HepG2 (cell line): ENCODE measurements around the gene GCC1. TPM values are rescaled to one million over a fixed set of nuclear protein-coding genes. Genes with fewer than 3 reads are reported as not detected.

Experiments
- ATAC-seq: fragments of 200-7000 bp; cut with Tn5 transposase; 3 replicates; pipeline ENCODE4 v1.9.1; 2020; ENCODE audit warnings: mild to moderate bottlenecking, moderate library complexity
- BruUV-seq: library from RNA; stranded (reverse); fragments of 400-500 nt; replicated peaks from 2 replicates; lab custom pipeline; 2021; lab: Mats Ljungman, UMichigan
- CTCF ChIA-PET: fragments of 300-600 bp; formaldehyde crosslinking; extraction: SDS; loops from one replicate; lab custom pipeline; 2021; ENCODE audit warnings: low total read pairs, inconsistent platforms, low intra/inter-chr PET ratio; lab: Yijun Ruan, JAX
- POLR2A ChIA-PET: fragments of 350-600 bp; sonication (Branson Sonifier 250); formaldehyde crosslinking; loops from one replicate; lab custom pipeline; 2020; ENCODE audit warnings: antibody characterized with exemption, inconsistent platforms; lab: Yijun Ruan, JAX
- DNase-seq: peaks from one replicate; pipeline ENCODE4 v3.0.0-alpha.2; 2015; ENCODE audit warnings: low spot score
- FAIRE-seq: peaks from 3 replicates; lab custom pipeline; 2011; peaks lifted over from hg19 to GRCh38; lab: Jason Lieb, UNC
- H2AFZ ChIP-seq: one replicate; pipeline ENCODE4 v1.6.1; 2011; ENCODE audit warnings: low read length, inconsistent platforms
- H3K27ac ChIP-seq: fragments of 300-600 bp; 3 replicates; pipeline ENCODE4 v1.8.0; 2011; ENCODE audit warnings: mixed run types, mild to moderate bottlenecking, mixed read lengths, low read length, inconsistent platforms; ENCODE audit not compliant: insufficient read depth; ENCODE audit errors: extremely low read length
- H3K27me3 ChIP-seq, 2 experiments: fragments of 200-600 bp in 1 of 2; 2 replicates in 1 of 2; 3 replicates in 1 of 2; pipeline versions ENCODE4 v1.6.0 to v1.8.0; 2011; ENCODE audit warnings: low read length in 2 of 2, mild to moderate bottlenecking in 2 of 2, moderate library complexity in 2 of 2, inconsistent platforms in 1 of 2; ENCODE audit not compliant: insufficient read depth in 2 of 2, control insufficient read depth in 1 of 2
- H3K36me3 ChIP-seq, 2 experiments: fragments of 200-600 bp in 1 of 2; replicated peaks in 1 of 2; 2 replicates in 1 of 2; 3 replicates in 1 of 2; pipeline versions ENCODE4 v1.5.1 to v1.8.0; 2011; ENCODE audit warnings: low read length in 2 of 2, inconsistent platforms in 1 of 2; ENCODE audit not compliant: insufficient read depth in 2 of 2, control insufficient read depth in 1 of 2
- H3K4me1 ChIP-seq: 2 replicates; pipeline ENCODE4 v1.5.1; 2012; ENCODE audit warnings: low read length, inconsistent platforms; ENCODE audit not compliant: insufficient read depth
- H3K4me2 ChIP-seq: 2 replicates; pipeline ENCODE4 v1.6.0; 2011; ENCODE audit warnings: low read depth, low read length, inconsistent platforms
- H3K4me3 ChIP-seq, 3 experiments: fragments of 200-600 bp in 1 of 3; sonication (generic), shearing (Covaris generic) in 1 of 3; replicated peaks in 1 of 3; 2 replicates each; pipeline ENCODE4 v1.5.1; 2011 to 2016; ENCODE audit warnings: low read length in 3 of 3, inconsistent platforms in 2 of 3, low read depth in 2 of 3, mild to moderate bottlenecking in 2 of 3, control low read depth in 1 of 3, mixed read lengths in 1 of 3; ENCODE audit not compliant: insufficient read depth in 1 of 3
- H3K79me2 ChIP-seq: one replicate; pipeline ENCODE4 v1.6.1; 2011; ENCODE audit warnings: low read length, inconsistent platforms; ENCODE audit not compliant: insufficient read depth
- H3K9ac ChIP-seq: 2 replicates; pipeline ENCODE4 v1.6.0; 2011; ENCODE audit warnings: mild to moderate bottlenecking, low read depth, low read length, inconsistent platforms; ENCODE audit not compliant: insufficient read depth
- H3K9me3 ChIP-seq: 2 replicates; pipeline ENCODE4 v1.5.1; 2012; ENCODE audit warnings: mild to moderate bottlenecking, low read length
- H4K20me1 ChIP-seq: 2 replicates; pipeline ENCODE4 v1.6.0; 2011; ENCODE audit warnings: inconsistent platforms, mild to moderate bottlenecking, low read length, moderate library complexity; ENCODE audit not compliant: insufficient read depth
- BRCA1 ChIP-seq: sonication (generic); formaldehyde crosslinking; IDR thresholded peaks from 2 replicates; pipeline ENCODE4 v1.4.0; 2020; ENCODE audit warnings: missing genetic modification reagents
- CREM ChIP-seq, 2 experiments: sonication (generic) in 1 of 2; formaldehyde crosslinking in 1 of 2; IDR thresholded peaks; 2 replicates each; pipeline versions ENCODE4 v1.4.0 to v1.6.1; 2016 to 2020; ENCODE audit warnings: antibody characterized with exemption in 1 of 2, mild to moderate bottlenecking in 1 of 2, missing genetic modification reagents in 1 of 2
- DNMT3B ChIP-seq: conservative IDR thresholded peaks from 2 replicates; pipeline ENCODE4 v1.6.1; 2016; ENCODE audit warnings: missing biosample characterization, control low read depth
- HNRNPK ChIP-seq: fragments of 200-400 bp; formaldehyde crosslinking; IDR thresholded peaks from 2 replicates; pipeline ENCODE4 v1.6.1; 2018; ENCODE audit warnings: low read length, low read depth, moderate library complexity, mild to moderate bottlenecking; ENCODE audit not compliant: poor library complexity, severe bottlenecking
- NFATC3 ChIP-seq: sonication (generic); formaldehyde crosslinking; IDR thresholded peaks from 2 replicates; pipeline ENCODE4 v1.5.1; 2020; ENCODE audit warnings: mild to moderate bottlenecking, missing genetic modification reagents
- RBM39 ChIP-seq: fragments of 200-400 bp; formaldehyde crosslinking; IDR thresholded peaks from one replicate; pipeline ENCODE4 v1.6.1; 2018; ENCODE audit warnings: antibody characterized with exemption, mild to moderate bottlenecking, low read depth, low read length; ENCODE audit not compliant: poor library complexity, severe bottlenecking
- TGIF2 ChIP-seq: IDR thresholded peaks from 2 replicates; pipeline ENCODE4 v1.6.1; 2016; ENCODE audit warnings: control low read depth, missing compliant biosample characterization
- ZNF296 ChIP-seq: sonication (generic); formaldehyde crosslinking; conservative IDR thresholded peaks from 2 replicates; pipeline ENCODE4 v1.5.0; 2020; ENCODE audit warnings: mild to moderate bottlenecking, missing genetic modification reagents
- ZNF564 ChIP-seq: sonication (generic); formaldehyde crosslinking; IDR thresholded peaks from 2 replicates; pipeline ENCODE4 v1.8.1; 2023; ENCODE audit warnings: mild to moderate bottlenecking, missing genetic modification reagents
- ZNF570 ChIP-seq: sonication (generic); formaldehyde crosslinking; IDR thresholded peaks from 2 replicates; pipeline ENCODE4 v1.4.0; 2020; ENCODE audit warnings: mild to moderate bottlenecking, missing genetic modification reagents, borderline replicate concordance
- WGBS: methylation state at CpG from one replicate; pipeline ENCODE4 v1.1.6; 2017; ENCODE audit warnings: low lambda C conversion rate; 5-methylcytosine and 5-hydroxymethylcytosine counted together
- in situ Hi-C: cut with HindIII; loops from 2 replicates; pipeline ENCODE4 v1.10.0; 2017; ENCODE audit warnings: low pct_unique_long_range_greater_than_20kb; ENCODE audit not compliant: extremely low pct_ligation_motif_present
- intact Hi-C: fragments of 100-400 bp; cut with micrococcal nuclease; formaldehyde crosslinking; loops from one replicate; pipeline ENCODE4 v1.10.0; 2022; ENCODE audit not compliant: unreplicated experiment
- polyA plus RNA-seq, 8 experiments: library from polyadenylated mRNA; depleted of rRNA in 3 of 8; stranded (reverse) in 7 of 8; unstranded in 1 of 8; fragments of >200 nt; fragmentation: Illumina TruSeq in 4 of 8; extraction: Trizol in 4 of 8; gene quantifications; 2 replicates each; pipeline versions ENCODE4 v1.2.1 to v1.2.3, GENCODE V29; 2011 to 2016; ENCODE audit warnings: low read depth in 4 of 8, missing spikeins in 1 of 8, mixed read lengths in 1 of 8; ENCODE audit not compliant: insufficient read depth in 1 of 8
- total RNA-seq, 5 experiments: library from RNA; depleted of rRNA; stranded (reverse); fragments of >200 nt; fragmentation: Illumina TruSeq; extraction: Trizol; gene quantifications; 2 replicates each; pipeline ENCODE4 v1.2.3, GENCODE V29; 2016; ENCODE audit warnings: low read depth in 1 of 5
- TF ChIP-seq, protein P1 (sequence below): sonication (generic); formaldehyde crosslinking; IDR thresholded peaks from 2 replicates; pipeline ENCODE4 v1.5.0; 2020; ENCODE audit warnings: missing genetic modification reagents
- TF ChIP-seq, protein P2 (sequence below): sonication (generic); formaldehyde crosslinking; IDR thresholded peaks from 2 replicates; pipeline ENCODE4 v1.4.0; 2020; ENCODE audit warnings: missing genetic modification reagents
- TF ChIP-seq, protein P3 (sequence below): sonication (generic); IDR thresholded peaks from 2 replicates; pipeline ENCODE4 v1.6.1; 2016; ENCODE audit warnings: low read depth, borderline replicate concordance

The GCC1 gene
- total and polyA plus RNA-seq, 2 of the 13 experiments (the other 11 are each of a cell fraction or from before 2014, with no cell fraction given): 2.5 to 15.3 TPM

DNA sequence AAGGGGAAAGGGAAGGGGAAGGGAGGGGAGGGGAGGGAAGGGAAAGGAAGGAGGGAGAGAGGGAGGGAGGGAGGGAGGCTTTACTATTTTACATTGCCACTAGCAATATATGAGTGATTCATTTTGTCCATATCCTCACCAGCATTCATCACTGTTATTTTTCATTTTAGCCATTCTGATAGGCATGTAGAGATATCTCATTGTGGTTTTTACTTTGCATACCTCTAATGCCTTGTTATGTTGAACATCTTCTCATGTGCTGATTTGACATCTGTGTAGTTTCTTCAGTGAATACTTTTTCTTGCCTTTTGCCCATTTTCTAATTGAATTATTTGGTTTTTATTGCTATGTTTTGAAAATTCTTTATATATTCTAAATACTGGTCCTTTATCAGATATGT is 52.7 kb downstream of the GCC1 start:
- no TSS peak for BruUV-seq
- POLR2A ChIA-PET: no interaction called here
- no peak for TF ChIP-seq TGIF2 (CRISPR knock-in tag)
- peak; percentile 51 for TF ChIP-seq HNRNPK
- TF ChIP-seq, all 625 proteins: peak for 1
- Histone ChIP-seq H3K27me3 (peaks cover 0 to 11% of the 10 kb centered on the region in 2 experiments; a peak in 1 of 5 replicates), H3K27ac (no peak overlapping the region), H3K4me1 (no peaks in the 10 kb centered on the region), H3K4me2 (no peak overlapping the region), H3K4me3 (no peak overlapping the region), H3K79me2 (no peaks in the 10 kb centered on the region), H3K9me3 (no peaks in the 10 kb centered on the region), H4K20me1 (no peaks in the 10 kb centered on the region), H3K36me3 (no peaks in the 10 kb centered on the region), H3K9ac (no peak overlapping the region), H2AFZ (no peak overlapping the region)
- intact Hi-C loops: no loop called here
- FAIRE-seq (no peak), DNase-seq (no peak), ATAC-seq (no peak)
- in situ Hi-C loops: no loop called here
- CTCF ChIA-PET: no interaction called here

DNA sequence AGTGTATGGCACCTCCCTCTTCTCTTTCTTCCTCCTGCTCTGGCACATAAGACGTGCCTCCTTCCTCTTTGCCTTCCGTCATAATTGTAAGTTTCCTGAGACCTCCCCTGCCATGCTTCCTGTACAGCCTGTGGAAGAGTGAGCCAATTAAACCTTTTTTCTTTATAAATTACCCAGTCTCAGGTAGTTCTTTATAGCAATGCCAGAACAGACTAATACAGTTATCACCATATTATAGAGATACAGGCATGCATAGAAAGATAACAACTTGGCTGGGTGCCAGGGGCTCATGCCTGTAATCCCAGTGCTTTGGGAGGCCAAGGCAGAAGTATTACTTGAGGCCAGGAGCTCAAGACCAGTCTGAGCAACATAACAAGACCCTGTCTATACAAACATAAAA is 53.2 kb downstream of the GCC1 start:
- Histone ChIP-seq H3K4me2 (no peak overlapping the region), H3K9me3 (no peaks in the 10 kb centered on the region), H3K27ac (no peak overlapping the region), H2AFZ (no peak overlapping the region), H3K27me3 (peaks cover 0 to 12% of the 10 kb centered on the region in 2 experiments; a peak in 2 of 5 replicates), H4K20me1 (no peaks in the 10 kb centered on the region), H3K9ac (no peak overlapping the region), H3K4me1 (no peaks in the 10 kb centered on the region), H3K36me3 (no peaks in the 10 kb centered on the region), H3K79me2 (no peaks in the 10 kb centered on the region), H3K4me3 (no peak overlapping the region)
- intact Hi-C loops (no loop called here), in situ Hi-C loops (no loop called here)
- WGBS: 27% methylated on average over 2 of the region's 2 CpGs
- ATAC-seq (no peak), DNase-seq (no peak), FAIRE-seq (no peak)
- ChIA-PET CTCF (no interaction called here), POLR2A (no interaction called here)
- no TSS peak for BruUV-seq
- TF ChIP-seq ZNF570 (CRISPR knock-in tag) (no peak), CREM (IDR thresholded peaks at IDR 0.05) (no peak), CREM (CRISPR knock-in tag; IDR thresholded peaks at IDR 0.05) (no peak), RBM39 (no peak), NFATC3 (no peak), BRCA1 (CRISPR knock-in tag) (no peak), ZNF564 (no peak), ZNF296 (CRISPR knock-in tag) (no peak), DNMT3B (CRISPR knock-in tag) (no peak)
- TF ChIP-seq, protein P1, sequence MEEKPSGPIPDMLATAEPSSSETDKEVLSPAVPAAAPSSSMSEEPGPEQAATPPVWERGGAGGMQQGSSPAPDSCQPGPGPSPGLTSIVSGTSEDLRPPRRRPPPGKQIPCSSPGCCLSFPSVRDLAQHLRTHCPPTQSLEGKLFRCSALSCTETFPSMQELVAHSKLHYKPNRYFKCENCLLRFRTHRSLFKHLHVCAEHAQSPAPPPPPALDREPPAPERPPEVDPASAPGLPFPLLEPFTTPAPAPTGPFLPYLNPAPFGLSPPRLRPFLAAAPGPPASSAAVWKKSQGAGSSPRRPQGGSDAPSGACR (CRISPR knock-in tag): no peak
- TF ChIP-seq, protein P2, sequence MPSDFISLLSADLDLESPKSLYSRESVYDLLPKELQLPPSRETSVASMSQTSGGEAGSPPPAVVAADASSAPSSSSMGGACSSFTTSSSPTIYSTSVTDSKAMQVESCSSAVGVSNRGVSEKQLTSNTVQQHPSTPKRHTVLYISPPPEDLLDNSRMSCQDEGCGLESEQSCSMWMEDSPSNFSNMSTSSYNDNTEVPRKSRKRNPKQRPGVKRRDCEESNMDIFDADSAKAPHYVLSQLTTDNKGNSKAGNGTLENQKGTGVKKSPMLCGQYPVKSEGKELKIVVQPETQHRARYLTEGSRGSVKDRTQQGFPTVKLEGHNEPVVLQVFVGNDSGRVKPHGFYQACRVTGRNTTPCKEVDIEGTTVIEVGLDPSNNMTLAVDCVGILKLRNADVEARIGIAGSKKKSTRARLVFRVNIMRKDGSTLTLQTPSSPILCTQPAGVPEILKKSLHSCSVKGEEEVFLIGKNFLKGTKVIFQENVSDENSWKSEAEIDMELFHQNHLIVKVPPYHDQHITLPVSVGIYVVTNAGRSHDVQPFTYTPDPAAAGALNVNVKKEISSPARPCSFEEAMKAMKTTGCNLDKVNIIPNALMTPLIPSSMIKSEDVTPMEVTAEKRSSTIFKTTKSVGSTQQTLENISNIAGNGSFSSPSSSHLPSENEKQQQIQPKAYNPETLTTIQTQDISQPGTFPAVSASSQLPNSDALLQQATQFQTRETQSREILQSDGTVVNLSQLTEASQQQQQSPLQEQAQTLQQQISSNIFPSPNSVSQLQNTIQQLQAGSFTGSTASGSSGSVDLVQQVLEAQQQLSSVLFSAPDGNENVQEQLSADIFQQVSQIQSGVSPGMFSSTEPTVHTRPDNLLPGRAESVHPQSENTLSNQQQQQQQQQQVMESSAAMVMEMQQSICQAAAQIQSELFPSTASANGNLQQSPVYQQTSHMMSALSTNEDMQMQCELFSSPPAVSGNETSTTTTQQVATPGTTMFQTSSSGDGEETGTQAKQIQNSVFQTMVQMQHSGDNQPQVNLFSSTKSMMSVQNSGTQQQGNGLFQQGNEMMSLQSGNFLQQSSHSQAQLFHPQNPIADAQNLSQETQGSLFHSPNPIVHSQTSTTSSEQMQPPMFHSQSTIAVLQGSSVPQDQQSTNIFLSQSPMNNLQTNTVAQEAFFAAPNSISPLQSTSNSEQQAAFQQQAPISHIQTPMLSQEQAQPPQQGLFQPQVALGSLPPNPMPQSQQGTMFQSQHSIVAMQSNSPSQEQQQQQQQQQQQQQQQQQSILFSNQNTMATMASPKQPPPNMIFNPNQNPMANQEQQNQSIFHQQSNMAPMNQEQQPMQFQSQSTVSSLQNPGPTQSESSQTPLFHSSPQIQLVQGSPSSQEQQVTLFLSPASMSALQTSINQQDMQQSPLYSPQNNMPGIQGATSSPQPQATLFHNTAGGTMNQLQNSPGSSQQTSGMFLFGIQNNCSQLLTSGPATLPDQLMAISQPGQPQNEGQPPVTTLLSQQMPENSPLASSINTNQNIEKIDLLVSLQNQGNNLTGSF: no peak
- TF ChIP-seq, protein P3, sequence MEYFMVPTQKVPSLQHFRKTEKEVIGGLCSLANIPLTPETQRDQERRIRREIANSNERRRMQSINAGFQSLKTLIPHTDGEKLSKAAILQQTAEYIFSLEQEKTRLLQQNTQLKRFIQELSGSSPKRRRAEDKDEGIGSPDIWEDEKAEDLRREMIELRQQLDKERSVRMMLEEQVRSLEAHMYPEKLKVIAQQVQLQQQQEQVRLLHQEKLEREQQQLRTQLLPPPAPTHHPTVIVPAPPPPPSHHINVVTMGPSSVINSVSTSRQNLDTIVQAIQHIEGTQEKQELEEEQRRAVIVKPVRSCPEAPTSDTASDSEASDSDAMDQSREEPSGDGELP: no peak
